GM10266 (cell line): ENCODE measurements around the gene AQP2.

Experiments used
- DNase-seq: peaks from one replicate; pipeline ENCODE4 v3.0.0; 2012; ENCODE audit errors: extremely low spot score
- CTCF ChIP-seq: IDR thresholded peaks from 2 replicates; pipeline ENCODE4 v1.5.1; 2012; ENCODE audit warnings: mild to moderate bottlenecking, low read depth; ENCODE audit not compliant: control insufficient read depth, insufficient read depth; ENCODE audit errors: missing control alignments

The AQP2 gene

DNA sequence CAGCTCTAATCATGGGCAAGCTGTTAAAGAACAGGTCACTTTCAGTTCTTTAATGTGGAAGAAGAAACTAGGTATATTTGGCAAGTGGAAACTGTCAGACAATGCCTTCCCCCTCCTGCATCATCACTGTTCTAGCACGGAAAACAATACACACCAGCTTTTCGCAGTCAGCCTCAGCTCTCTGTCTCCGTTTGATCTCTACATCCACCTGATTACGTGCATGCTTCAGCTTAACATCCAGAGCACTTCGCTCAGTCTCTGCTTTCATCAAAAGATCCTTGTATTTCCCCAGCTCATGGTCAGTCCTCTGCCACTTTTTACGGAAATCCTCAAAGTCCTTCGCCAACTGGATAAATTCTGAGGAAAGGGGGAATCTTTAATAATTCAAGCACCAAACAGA is 55.7 kb downstream of the AQP2 start:
- DNase-seq = no peak
- TF ChIP-seq CTCF = no peak

DNA sequence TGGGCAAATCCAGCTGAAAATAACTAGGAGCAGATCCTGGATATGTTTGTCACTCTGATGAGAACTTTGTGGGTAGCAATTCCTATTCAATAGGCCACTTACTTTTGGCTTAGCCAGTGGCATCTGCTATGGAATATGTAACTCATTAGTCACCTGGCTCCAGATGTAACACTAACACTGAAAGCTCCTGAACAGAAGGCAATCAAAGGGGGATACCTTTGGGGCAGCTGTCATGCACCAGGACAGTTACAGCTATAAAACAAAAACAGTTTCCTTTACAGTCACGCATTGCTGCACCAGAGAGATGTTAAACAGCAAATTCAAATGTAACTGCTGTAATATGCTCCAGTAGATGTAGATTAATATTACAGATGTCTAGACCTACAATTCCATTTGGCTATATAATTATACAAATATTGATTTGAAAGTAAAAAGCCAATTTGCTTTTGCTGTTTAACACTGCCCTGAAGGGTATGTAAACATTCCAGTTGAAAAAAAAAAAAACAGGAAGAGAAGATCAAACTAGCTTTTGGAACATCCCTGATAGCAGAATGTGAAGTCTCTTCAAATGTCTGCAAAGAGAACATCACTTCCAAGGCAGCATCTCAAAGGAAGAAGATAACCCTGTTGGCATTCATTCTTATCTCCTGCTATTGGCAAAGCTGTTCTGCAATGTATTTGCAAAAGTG is 56.4 kb downstream of the AQP2 start:
- DNase-seq = no peak
- no peak for TF ChIP-seq CTCF
